ENCODE results near the gene RPAP3.
A peak's percentile ranks its signal among the peaks of the same experiment; 100 is the strongest.

Gene RPAP3, protein sequence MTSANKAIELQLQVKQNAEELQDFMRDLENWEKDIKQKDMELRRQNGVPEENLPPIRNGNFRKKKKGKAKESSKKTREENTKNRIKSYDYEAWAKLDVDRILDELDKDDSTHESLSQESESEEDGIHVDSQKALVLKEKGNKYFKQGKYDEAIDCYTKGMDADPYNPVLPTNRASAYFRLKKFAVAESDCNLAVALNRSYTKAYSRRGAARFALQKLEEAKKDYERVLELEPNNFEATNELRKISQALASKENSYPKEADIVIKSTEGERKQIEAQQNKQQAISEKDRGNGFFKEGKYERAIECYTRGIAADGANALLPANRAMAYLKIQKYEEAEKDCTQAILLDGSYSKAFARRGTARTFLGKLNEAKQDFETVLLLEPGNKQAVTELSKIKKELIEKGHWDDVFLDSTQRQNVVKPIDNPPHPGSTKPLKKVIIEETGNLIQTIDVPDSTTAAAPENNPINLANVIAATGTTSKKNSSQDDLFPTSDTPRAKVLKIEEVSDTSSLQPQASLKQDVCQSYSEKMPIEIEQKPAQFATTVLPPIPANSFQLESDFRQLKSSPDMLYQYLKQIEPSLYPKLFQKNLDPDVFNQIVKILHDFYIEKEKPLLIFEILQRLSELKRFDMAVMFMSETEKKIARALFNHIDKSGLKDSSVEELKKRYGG

GRCh38 chr12:47705566-47706425, at the start of gene RPAP3:
Gene RPAP3, minus strand, starts transcription at chr12:47706030. Its CDS starts 3,190 bp downstream, at chr12:47702840.
- DNase-seq (ENCODE audit: low read depth, low spot score) = peak; percentile 92

- DNase-seq (ENCODE audit: low read depth, low spot score) = no peak
Measured at GRCh38 chr12:47754881-47755280, 49.1 kb upstream of the RPAP3 start.

DNA sequence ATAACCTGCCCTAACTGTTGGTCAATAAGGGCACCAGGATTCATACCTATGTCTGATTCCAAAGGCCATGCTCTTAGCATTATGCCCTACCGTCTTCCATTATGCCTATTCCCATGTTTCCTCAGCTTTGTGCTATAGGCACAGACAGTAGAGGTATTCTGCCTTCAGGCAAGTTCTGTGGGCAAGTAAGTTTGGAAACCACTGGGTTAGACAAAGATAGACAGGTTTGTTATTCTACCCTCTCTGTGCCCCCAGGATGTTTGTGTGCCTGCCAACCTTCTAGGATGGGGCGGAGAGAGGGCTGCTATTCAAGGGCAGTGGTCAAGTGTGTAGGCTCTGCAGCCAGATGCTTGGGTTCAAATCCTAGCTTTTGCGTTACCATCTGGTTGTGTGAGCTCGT, 48.3 kb upstream of the RPAP3 start:
- DNase-seq (ENCODE audit: low read depth, low spot score) = no peak

DNA sequence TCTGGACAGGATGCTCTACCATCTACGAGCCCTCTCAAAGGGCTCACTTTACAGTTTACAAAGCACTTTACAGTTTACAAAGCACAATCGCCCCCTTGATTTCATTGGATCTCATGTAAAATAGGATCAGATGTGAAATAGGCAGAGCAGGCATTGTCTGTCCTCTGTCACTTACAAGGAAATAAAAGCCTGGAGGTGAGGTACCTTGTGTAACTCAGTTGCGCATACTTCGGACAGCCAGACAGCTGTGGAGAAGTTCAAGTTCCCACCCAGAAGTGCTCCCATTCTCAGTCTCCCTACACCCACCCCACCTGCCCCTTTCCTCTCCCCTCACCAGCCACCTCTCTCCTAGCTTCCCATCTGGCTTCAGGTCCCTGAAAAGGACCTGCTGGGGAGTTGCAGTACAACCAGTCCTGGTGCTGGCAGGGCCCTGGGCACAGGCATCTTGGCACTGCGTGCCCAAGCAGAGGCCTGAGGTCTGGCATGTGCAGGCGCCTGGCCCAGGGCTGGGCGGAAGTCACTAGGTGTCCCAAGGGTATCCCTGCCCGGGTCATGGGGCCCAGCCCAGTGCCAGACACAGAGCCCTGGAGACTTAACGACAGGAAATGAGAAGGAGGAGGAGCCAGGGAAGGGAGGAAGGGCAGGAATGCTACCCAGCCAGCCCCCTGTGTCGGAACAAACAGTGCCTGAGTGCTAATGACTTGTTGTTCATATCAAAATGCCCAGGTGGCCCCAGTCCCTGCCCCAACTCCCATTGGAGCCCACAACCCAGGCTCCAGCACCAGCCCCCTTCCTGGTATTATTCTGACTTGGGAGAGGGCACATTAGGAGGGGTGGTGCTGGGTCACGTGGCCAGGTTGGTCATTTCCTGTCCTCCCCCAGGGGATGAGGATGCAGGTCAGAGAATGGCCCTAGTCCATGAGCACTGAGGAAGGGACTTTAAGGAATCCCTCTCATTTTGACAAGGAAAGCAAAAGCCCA, 47.5 kb upstream of the RPAP3 start:
- peak; percentile 85 for DNase-seq (ENCODE audit: low read depth, low spot score)

DNA sequence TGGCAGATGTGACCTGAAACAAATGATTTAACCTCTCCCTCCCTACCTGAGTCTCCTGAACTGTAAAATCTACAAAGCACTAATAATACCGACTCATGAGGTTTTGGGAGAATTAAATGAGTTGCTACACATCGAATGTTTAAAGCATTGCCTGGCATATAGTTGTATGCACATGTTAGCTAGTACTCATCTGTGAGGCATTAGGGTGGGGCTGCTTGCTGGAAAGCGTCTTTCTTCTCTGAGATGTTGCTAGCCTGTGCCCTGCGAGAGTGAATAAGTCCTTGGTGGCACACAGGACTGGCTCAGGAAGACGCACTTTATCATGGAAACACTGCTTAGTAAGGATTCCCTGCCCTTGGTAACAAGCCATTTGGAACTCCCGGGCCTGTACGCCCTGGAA, 46.7 kb upstream of the RPAP3 start:
- DNase-seq (ENCODE audit: low read depth, low spot score) = no peak

- DNase-seq (ENCODE audit: low read depth, low spot score) = no peak
Measured at GRCh38 chr12:47752121-47752520, 46.3 kb upstream of the RPAP3 start.

- DNase-seq (ENCODE audit: low read depth, low spot score) = no peak
Measured at GRCh38 chr12:47751561-47751960, 45.7 kb upstream of the RPAP3 start.

DNA sequence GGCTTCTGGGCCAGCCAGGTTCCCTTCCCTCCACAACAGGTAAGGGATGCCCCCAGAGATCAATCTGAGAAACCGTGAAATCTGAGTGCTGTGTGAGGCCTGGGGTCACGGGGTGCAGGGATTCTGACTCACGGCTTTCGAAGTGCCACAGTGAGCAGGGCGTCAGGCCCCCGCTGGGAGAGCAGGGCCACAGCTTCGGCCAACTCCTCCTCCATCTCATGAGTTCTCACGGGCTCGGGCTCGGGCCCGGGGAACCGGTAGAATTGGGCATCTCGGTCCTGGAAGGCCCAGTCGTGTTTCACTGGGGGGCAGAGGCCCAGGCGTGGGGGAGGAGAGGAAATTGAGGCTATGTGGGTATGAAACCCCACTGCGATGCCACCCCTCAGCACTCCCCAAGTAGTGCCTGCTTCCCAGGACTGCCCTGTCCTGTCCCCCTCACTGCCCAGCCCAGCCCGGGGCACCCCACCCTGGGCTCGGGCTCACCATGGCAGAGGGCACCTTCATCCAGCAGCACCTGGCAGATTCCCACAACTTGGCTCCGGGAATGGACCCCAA, 45.2 kb upstream of the RPAP3 start:
- no peak for DNase-seq (ENCODE audit: low read depth, low spot score)

GRCh38 chr12:47750229-47750798, 44.5 kb upstream of the RPAP3 start:
- no peak for DNase-seq (ENCODE audit: low read depth, low spot score)

- no peak for DNase-seq (ENCODE audit: low read depth, low spot score)
Measured at GRCh38 chr12:47748899-47749298, 43.1 kb upstream of the RPAP3 start.

GRCh38 chr12:47748507-47748828, 42.6 kb upstream of the RPAP3 start:
- DNase-seq (ENCODE audit: low read depth, low spot score) = no peak

- no peak for DNase-seq (ENCODE audit: low read depth, low spot score)
Measured at GRCh38 chr12:47747596-47748506, 42.0 kb upstream of the RPAP3 start.

GRCh38 chr12:47747126-47747525, 41.3 kb upstream of the RPAP3 start:
- DNase-seq (ENCODE audit: low read depth, low spot score) = no peak

DNA sequence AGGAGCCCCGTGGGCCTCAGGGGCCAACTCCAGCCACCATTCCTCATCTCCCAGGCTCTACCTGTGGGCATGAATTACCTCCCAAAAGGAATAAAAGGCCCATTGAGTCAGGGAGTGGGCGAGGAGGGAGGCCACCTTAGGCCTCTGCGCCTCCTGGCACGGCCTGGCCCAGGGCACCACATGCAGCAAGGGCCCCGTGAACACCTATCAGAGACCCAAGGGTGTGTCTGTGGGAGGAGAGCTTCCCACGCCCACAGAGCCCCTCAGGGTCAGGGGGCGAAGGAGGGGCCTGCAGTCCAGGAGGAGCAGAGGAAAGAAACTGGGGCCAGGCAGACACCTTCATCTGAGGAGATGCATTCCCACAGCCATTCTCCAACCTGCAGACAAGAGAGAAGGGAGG, 40.7 kb upstream of the RPAP3 start:
- DNase-seq (ENCODE audit: low read depth, low spot score) = no peak

DNA sequence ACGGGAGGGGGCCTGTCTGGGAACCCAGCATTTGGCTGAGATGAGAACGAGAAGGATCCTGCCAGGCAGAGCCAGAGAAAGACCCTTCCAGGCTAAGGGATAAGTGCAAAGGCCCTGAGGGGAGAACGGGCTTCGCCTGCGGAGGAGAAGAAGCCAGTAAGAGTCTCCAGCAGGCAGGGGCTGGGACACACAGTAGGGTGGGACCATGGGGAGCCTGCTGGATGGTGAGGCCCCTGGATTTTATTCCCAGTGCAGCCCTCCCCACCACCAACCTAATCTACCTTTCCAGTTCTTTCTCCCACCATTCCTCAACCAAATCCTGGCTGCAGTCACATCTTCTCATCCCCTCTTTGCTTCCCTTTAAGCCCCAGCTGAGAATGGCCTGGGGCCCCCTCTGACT, 40.2 kb upstream of the RPAP3 start:
- DNase-seq (ENCODE audit: low read depth, low spot score) = no peak

DNA sequence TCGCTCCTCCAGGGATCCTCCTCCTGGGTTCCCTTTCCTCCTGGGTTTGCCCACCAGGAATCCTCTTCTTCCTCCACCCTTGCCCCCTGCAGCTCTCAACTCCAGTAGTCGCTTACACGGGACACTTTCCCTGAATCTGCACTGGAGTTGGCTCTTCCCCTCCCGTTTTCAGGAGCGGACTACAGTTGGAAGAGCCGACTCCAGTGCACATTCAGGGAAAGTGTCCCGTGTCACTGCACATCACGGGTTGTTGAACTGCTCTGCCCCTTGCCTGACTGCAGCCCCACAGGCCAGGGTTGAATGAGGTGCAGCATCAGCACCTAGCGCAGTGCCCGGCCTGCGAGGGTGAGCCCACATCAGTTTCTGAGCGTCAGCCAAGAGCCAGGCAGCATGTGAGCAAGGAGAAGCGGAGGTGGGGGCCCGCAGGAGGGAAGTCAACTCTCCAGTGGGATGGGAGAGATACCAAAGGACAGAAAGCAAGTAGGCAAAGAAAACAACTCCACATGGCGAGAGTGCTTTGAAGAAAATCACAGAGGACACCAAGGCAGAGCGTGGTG, 39.7 kb upstream of the RPAP3 start:
- DNase-seq (ENCODE audit: low read depth, low spot score) = no peak

GRCh38 chr12:47744778-47745436, 39.1 kb upstream of the RPAP3 start:
- DNase-seq (ENCODE audit: low read depth, low spot score) = no peak

- peak; percentile 80 for DNase-seq (ENCODE audit: low read depth, low spot score)
Measured at GRCh38 chr12:47744005-47744651, 38.3 kb upstream of the RPAP3 start.
